H1 (cell line): Measurements from ENCODE around the gene DIP2B. TPM values are rescaled to one million over a fixed set of nuclear protein-coding genes. Genes with fewer than 3 reads are reported as not detected.

ENCODE experiments used
- CTCF ChIA-PET: fragments of 300-600 bp; sonication (Branson Sonifier 250); formaldehyde crosslinking; loops from one replicate; lab custom pipeline; 2021; ENCODE audit not compliant: partially characterized antibody; lab: Charles Lee
- POLR2A ChIA-PET: fragments of 300-600 bp; sonication (Branson Sonifier 250); formaldehyde crosslinking; loops from one replicate; lab custom pipeline; 2021; ENCODE audit warnings: inconsistent platforms; ENCODE audit not compliant: partially characterized antibody; lab: Charles Lee
- DNase-seq, 2 experiments: peaks; one replicate each; pipeline versions ENCODE4 v3.0.0 to v3.0.0-alpha.2; 2010 to 2022; ENCODE audit warnings: low spot score in 2 of 2, low read depth in 1 of 2, mixed read lengths in 1 of 2
- FAIRE-seq: peaks from 2 replicates; lab custom pipeline; 2011; peaks lifted over from hg19 to GRCh38; lab: Jason Lieb, UNC
- H2AFZ ChIP-seq: 2 replicates; pipeline ENCODE4 v1.8.1; 2012; ENCODE audit warnings: low read length, inconsistent platforms
- H2AK5ac ChIP-seq: 2 replicates; pipeline ENCODE4 v1.6.1; 2013; ENCODE audit warnings: low read depth, low read length
- H2BK120ac ChIP-seq: replicated peaks from 2 replicates; pipeline ENCODE3; 2013; ENCODE audit warnings: low read depth, low read length, inconsistent platforms
- H2BK12ac ChIP-seq: 2 replicates; pipeline ENCODE4 v1.6.1; 2013; ENCODE audit warnings: low read depth, low read length
- H2BK15ac ChIP-seq: 2 replicates; pipeline ENCODE4 v1.6.1; 2013; ENCODE audit warnings: low read length
- H2BK20ac ChIP-seq: 2 replicates; pipeline ENCODE4 v1.6.1; 2013; ENCODE audit warnings: low read length
- H2BK5ac ChIP-seq: 2 replicates; pipeline ENCODE4 v1.6.1; 2013; ENCODE audit warnings: low read depth, low read length
- H3K14ac ChIP-seq: 2 replicates; pipeline ENCODE4 v1.6.1; 2013; ENCODE audit warnings: inconsistent platforms; ENCODE audit not compliant: insufficient read length
- H3K18ac ChIP-seq: 2 replicates; pipeline ENCODE4 v1.6.1; 2013; ENCODE audit warnings: low read length; ENCODE audit errors: extremely low read depth
- H3K23ac ChIP-seq: 2 replicates; pipeline ENCODE4 v1.6.1; 2013; ENCODE audit warnings: inconsistent platforms; ENCODE audit not compliant: insufficient read length
- H3K23me2 ChIP-seq: 2 replicates; pipeline ENCODE4 v1.6.1; 2013; ENCODE audit warnings: low read depth, low read length
- H3K27ac ChIP-seq: 2 replicates; pipeline ENCODE4 v1.6.1; 2011; ENCODE audit warnings: low read depth, low read length, inconsistent platforms
- H3K27me3 ChIP-seq, 4 experiments: replicated peaks in 1 of 4; 1 replicate in 1 of 4; 2 replicates in 3 of 4; pipeline versions ENCODE4 v1.6.1 to v1.8.1; 2011 to 2013; ENCODE audit warnings: low read length in 3 of 4, mild to moderate bottlenecking in 3 of 4, inconsistent platforms in 2 of 4, mixed read lengths in 2 of 4, moderate library complexity in 1 of 4; ENCODE audit not compliant: control insufficient read depth in 3 of 4, insufficient read depth in 3 of 4; ENCODE audit errors: extremely low read depth in 1 of 4
- H3K36me3 ChIP-seq, 4 experiments: 2 replicates each; pipeline versions ENCODE4 v1.6.1 to v1.8.1; 2011 to 2013; ENCODE audit warnings: mild to moderate bottlenecking in 4 of 4, low read length in 3 of 4, moderate library complexity in 2 of 4, control low read depth in 1 of 4, inconsistent platforms in 1 of 4; ENCODE audit not compliant: insufficient read depth in 4 of 4, control insufficient read depth in 2 of 4
- H3K4ac ChIP-seq: replicated peaks from 2 replicates; pipeline ENCODE3; 2013; ENCODE audit warnings: low read length, low read depth, mixed read lengths, inconsistent platforms; ENCODE audit not compliant: insufficient read length
- H3K4me1 ChIP-seq, 4 experiments: replicated peaks in 1 of 4; 1 replicate in 1 of 4; 2 replicates in 3 of 4; pipeline versions ENCODE4 v1.6.1 to v1.8.1; 2011 to 2013; ENCODE audit warnings: low read length in 3 of 4, inconsistent platforms in 2 of 4, mixed read lengths in 1 of 4; ENCODE audit not compliant: insufficient read depth in 4 of 4, control insufficient read depth in 3 of 4
- H3K4me2 ChIP-seq, 2 experiments: 2 replicates each; pipeline versions ENCODE4 v1.6.1 to v1.8.1; 2011 to 2013; ENCODE audit warnings: low read depth in 2 of 2, low read length in 2 of 2, control low read depth in 1 of 2, inconsistent platforms in 1 of 2, mild to moderate bottlenecking in 1 of 2; ENCODE audit not compliant: insufficient read depth in 1 of 2
- H3K4me3 ChIP-seq, 4 experiments: fragments of 200-600, 300-600 bp in 1 of 4; sonication (generic), shearing (Covaris generic), sonication (Bioruptor Twin) in 1 of 4; 2 replicates each; pipeline versions ENCODE4 v1.5.1 to v1.8.1; 2011 to 2016; ENCODE audit warnings: low read length in 4 of 4, low read depth in 3 of 4, control low read depth in 2 of 4, inconsistent platforms in 2 of 4, mild to moderate bottlenecking in 2 of 4, mixed read lengths in 1 of 4, moderate library complexity in 1 of 4; ENCODE audit not compliant: insufficient read depth in 2 of 4; ENCODE audit errors: extremely low read depth in 1 of 4
- H3K56ac ChIP-seq: replicated peaks from 2 replicates; pipeline ENCODE3; 2013; ENCODE audit warnings: low read depth, mild to moderate bottlenecking, mixed read lengths, low read length, inconsistent platforms; ENCODE audit not compliant: insufficient read length
- H3K79me1 ChIP-seq: 2 replicates; pipeline ENCODE4 v1.6.1; 2013; ENCODE audit warnings: low read depth, low read length, control low read depth
- H3K79me2 ChIP-seq, 2 experiments: 2 replicates each; pipeline versions ENCODE4 v1.6.1 to v1.8.1; 2012 to 2013; ENCODE audit warnings: low read length in 2 of 2, mild to moderate bottlenecking in 2 of 2, inconsistent platforms in 1 of 2; ENCODE audit not compliant: insufficient read depth in 2 of 2, control insufficient read depth in 1 of 2
- H3K9ac ChIP-seq, 4 experiments: replicated peaks in 1 of 4; 1 replicate in 1 of 4; 2 replicates in 3 of 4; pipeline versions ENCODE4 v1.6.1 to v1.8.1; 2011 to 2013; ENCODE audit warnings: low read depth in 3 of 4, low read length in 3 of 4, control low read depth in 2 of 4, mild to moderate bottlenecking in 2 of 4, moderate library complexity in 2 of 4, inconsistent platforms in 1 of 4; ENCODE audit errors: extremely low read depth in 1 of 4
- H3K9me3 ChIP-seq, 2 experiments: 2 replicates each; pipeline versions ENCODE4 v1.6.1 to v1.8.1; 2012 to 2013; ENCODE audit warnings: mild to moderate bottlenecking in 2 of 2, moderate library complexity in 2 of 2, control low read depth in 1 of 2, inconsistent platforms in 1 of 2, low read depth in 1 of 2, low read length in 1 of 2, mixed read lengths in 1 of 2; ENCODE audit not compliant: insufficient read depth in 2 of 2
- H4K20me1 ChIP-seq, 2 experiments: replicated peaks in 1 of 2; 2 replicates each; pipeline versions ENCODE3 to v1.8.1; 2011 to 2013; ENCODE audit warnings: inconsistent platforms in 2 of 2, low read length in 2 of 2, mild to moderate bottlenecking in 1 of 2; ENCODE audit not compliant: insufficient read depth in 2 of 2, control insufficient read depth in 1 of 2
- H4K5ac ChIP-seq: 2 replicates; pipeline ENCODE4 v1.6.1; 2013; ENCODE audit warnings: low read length, low read depth, mixed read lengths, inconsistent platforms; ENCODE audit not compliant: insufficient read length
- H4K8ac ChIP-seq: 2 replicates; pipeline ENCODE4 v1.8.0; 2013; ENCODE audit warnings: mild to moderate bottlenecking, moderate library complexity, low read length, inconsistent platforms; ENCODE audit not compliant: insufficient read depth; ENCODE audit errors: extremely low read depth
- H4K91ac ChIP-seq: replicated peaks from 2 replicates; pipeline ENCODE3; 2013; ENCODE audit warnings: low read length, mixed read lengths, inconsistent platforms; ENCODE audit not compliant: insufficient read length
- ATF3 ChIP-seq: IDR thresholded peaks from 2 replicates; pipeline ENCODE4 v1.6.1; 2011; ENCODE audit warnings: low read depth, mild to moderate bottlenecking, low read length; ENCODE audit not compliant: insufficient read depth
- CTCF ChIP-seq, 3 experiments: IDR thresholded peaks; 1 replicate in 2 of 3; 2 replicates in 1 of 3; pipeline versions ENCODE4 v1.5.1 to v1.6.1; 2011; ENCODE audit warnings: low read length in 3 of 3, mild to moderate bottlenecking in 3 of 3, inconsistent platforms in 2 of 3, low read depth in 1 of 3, moderate library complexity in 1 of 3; ENCODE audit not compliant: insufficient read depth in 1 of 3; ENCODE audit errors: control extremely low read depth in 1 of 3
- HDAC2 ChIP-seq, 2 experiments: fragments of 300-600 bp in 1 of 2; sonication (generic) in 1 of 2; IDR thresholded peaks; 2 replicates each; pipeline ENCODE4 v1.6.1; 2011 to 2012; ENCODE audit warnings: low read depth in 2 of 2, low read length in 2 of 2, mild to moderate bottlenecking in 2 of 2, moderate library complexity in 2 of 2, borderline replicate concordance in 1 of 2, inconsistent platforms in 1 of 2
- HDAC6 ChIP-seq: IDR thresholded peaks from one replicate; pipeline ENCODE4 v1.7.1; 2012; ENCODE audit warnings: low read depth, mild to moderate bottlenecking, inconsistent platforms, low read length, moderate library complexity
- JUN ChIP-seq: IDR thresholded peaks from 2 replicates; pipeline ENCODE4 v1.6.1; 2011; ENCODE audit warnings: low read depth, mild to moderate bottlenecking, improper control_type of control experiment, low read length
- NANOG ChIP-seq: IDR thresholded peaks from 2 replicates; pipeline ENCODE4 v1.6.1; 2011; ENCODE audit warnings: low read length, low read depth, mild to moderate bottlenecking, inconsistent platforms; ENCODE audit not compliant: insufficient read depth, poor library complexity, severe bottlenecking
- RNF2 ChIP-seq: fragments of 200-900, 300-1000 bp; sonication (generic); IDR thresholded peaks from 2 replicates; pipeline ENCODE4 v1.7.1; 2016; ENCODE audit warnings: borderline replicate concordance, low read depth, mild to moderate bottlenecking, antibody characterized with exemption, low read length; ENCODE audit not compliant: poor library complexity, severe bottlenecking; ENCODE audit errors: missing control alignments
- SIRT6 ChIP-seq: IDR thresholded peaks from one replicate; pipeline ENCODE4 v1.7.1; 2012; ENCODE audit warnings: low read length, inconsistent platforms
- YY1 ChIP-seq: IDR thresholded peaks from 2 replicates; pipeline ENCODE4 v1.6.1; 2011; ENCODE audit warnings: low read depth, mild to moderate bottlenecking, low read length
- WGBS, 2 experiments: shearing (Covaris generic) in 1 of 2; methylation state at CpG; one replicate each; pipeline versions ENCODE4 v1.1.6 to v1.1.7; 2013 to 2015; ENCODE audit warnings: low lambda C conversion rate in 2 of 2, mixed read lengths in 2 of 2, inconsistent platforms in 1 of 2, low coverage in 1 of 2, missing lambda C conversion rate in 1 of 2; ENCODE audit not compliant: insufficient replicate concordance in 2 of 2, insufficient coverage in 1 of 2, insufficient read length in 1 of 2; ENCODE audit errors: extremely low coverage in 1 of 2, missing lambda C conversion rate in 1 of 2; 5-methylcytosine and 5-hydroxymethylcytosine counted together
- polyA plus RNA-seq, 7 experiments: library from polyadenylated mRNA; depleted of rRNA in 3 of 7; stranded (reverse) in 5 of 7; unstranded in 2 of 7; fragments of >200 nt in 5 of 7; fragments of 200-250 nt in 2 of 7; gene quantifications; 1 replicate in 5 of 7; 2 replicates in 1 of 7; 4 replicates in 1 of 7; pipeline versions ENCODE4 v1.2.1 to v1.2.3, GENCODE V29; 2011 to 2013; ENCODE audit warnings: missing spikeins in 2 of 7, mixed read lengths in 2 of 7
- total RNA-seq: library from RNA; stranded (reverse); fragmentation: NEBNext Ultra II Directional; extraction: Animal tissue kit (Norgen Biotek cat#: 25700); gene quantifications from 2 replicates; pipeline ENCODE4 v1.2.1, GENCODE V29; 2021

The DIP2B gene
- total and polyA plus RNA-seq, 2 of the 8 experiments (the other 6 are each of a cell fraction or from before 2014, with no cell fraction given): 11.1 to 29.6 TPM

GRCh38 chr12:50554651-50555050 lies 49.9 kb downstream of the DIP2B start:
- FAIRE-seq: no peak
- H3K56ac ChIP-seq: no peak overlapping the region
- no peak overlapping the region for H3K14ac ChIP-seq
- DNase-seq: no peak
- no peak overlapping the region for H3K4me2 ChIP-seq
- H3K9me3 ChIP-seq: no peaks in the 10 kb centered on the region
- no peak overlapping the region for H4K91ac ChIP-seq
- no peak overlapping the region for H2BK12ac ChIP-seq
- no peak overlapping the region for H3K18ac ChIP-seq
- H4K20me1 ChIP-seq: peaks cover 0 to 3% of the 10 kb centered on the region in 2 experiments
- no peak overlapping the region for H2BK120ac ChIP-seq
- H2AK5ac ChIP-seq: no peak overlapping the region
- no peak overlapping the region for H4K8ac ChIP-seq
- POLR2A ChIA-PET: interaction anchor here (0.5 kb wide), 1 partner anchor 231 kb away, joined by 3 read pairs; no protein-coding TSS in a partner anchor
- H4K5ac ChIP-seq: no peak overlapping the region
- H2BK15ac ChIP-seq: no peak overlapping the region
- no peak overlapping the region for H3K23ac ChIP-seq
- TF ChIP-seq YY1: no peak
- TF ChIP-seq CTCF (IDR thresholded peaks at IDR 0.05; ENCODE audit: control extremely low read depth in 1 of 3, insufficient read depth in 1 of 3, low read depth in 1 of 3, low read length in 3 of 3): no peak
- TF ChIP-seq RNF2: no peak
- no peak for TF ChIP-seq JUN
- no peak for TF ChIP-seq HDAC2 (IDR thresholded peaks at IDR 0.05; ENCODE audit: borderline replicate concordance in 1 of 2, low read depth in 2 of 2, low read length in 2 of 2)
- TF ChIP-seq NANOG: no peak
- no peak for TF ChIP-seq SIRT6
- no peak for TF ChIP-seq HDAC6
- no peak for TF ChIP-seq ATF3
- CTCF ChIA-PET: interaction anchor here (0.6 to 1.4 kb wide), 4 partner anchors 9 to 265 kb away, joined by 3 read pairs; no protein-coding TSS in a partner anchor
- no peak overlapping the region for H3K4ac ChIP-seq
- no peak overlapping the region for H3K27ac ChIP-seq
- no peaks in the 10 kb centered on the region for H3K27me3 ChIP-seq
- H2AFZ ChIP-seq: no peak overlapping the region
- peaks cover 0 to 63% of the 10 kb centered on the region in 2 experiments; a peak in 2 of 4 replicates for H3K79me2 ChIP-seq
- no peaks in the 10 kb centered on the region for H3K4me1 ChIP-seq
- H3K36me3 ChIP-seq: no peaks in the 10 kb centered on the region
- no peaks in the 10 kb centered on the region; the same call in 1 of the 2 replicates for H3K23me2 ChIP-seq
- H3K79me1 ChIP-seq: peaks cover 11% of the 10 kb centered on the region
- H3K9ac ChIP-seq: no peak overlapping the region
- WGBS, 2 experiments: 91% methylated on average over 13 of the region's 13 CpGs; no CpG with 5 or more reads in 1 of the 2 experiments
- H2BK5ac ChIP-seq: no peak overlapping the region
- H2BK20ac ChIP-seq: no peak overlapping the region
- H3K4me3 ChIP-seq: no peak overlapping the region
